ENCODE results near the gene GTF3C1.

GRCh38 chr16:27539636-27540035, 10.1 kb downstream of the GTF3C1 start:
- no peak for TF ChIP-seq CTCF (IDR thresholded peaks at IDR 0.05)
- no peak for TF ChIP-seq POLR2A (IDR thresholded peaks at IDR 0.05)
- TF ChIP-seq POLR2AphosphoS5 (IDR thresholded peaks at IDR 0.05), result no peak

Measured in breast epithelium (tissue), 3 donors.